DOHH2 (cell line): ENCODE results near the gene UNC13D.

ENCODE experiments used
- H3F3A ChIP-seq: fragments of 200-600 bp; sonication (generic), shearing (Covaris generic); 2 replicates; pipeline ENCODE4 v1.6.0; 2016; ENCODE audit warnings: antibody characterized with exemption, mild to moderate bottlenecking; ENCODE audit not compliant: control insufficient read depth, insufficient read depth
- H3K27ac ChIP-seq: fragments of 200-600 bp; sonication (generic); 2 replicates; pipeline ENCODE4 v1.5.1; 2014; ENCODE audit warnings: low read depth, mild to moderate bottlenecking, low read length, moderate library complexity
- H3K27me3 ChIP-seq: fragments of 200-600 bp; sonication (generic); 2 replicates; pipeline ENCODE4 v1.6.1; 2014; ENCODE audit warnings: mild to moderate bottlenecking, low read length, mixed read lengths; ENCODE audit not compliant: control insufficient read depth
- H3K36me3 ChIP-seq: fragments of 200-600 bp; sonication (generic); 2 replicates; pipeline ENCODE4 v1.6.1; 2014; ENCODE audit warnings: mild to moderate bottlenecking, low read length, moderate library complexity, mixed read lengths; ENCODE audit not compliant: control insufficient read depth
- H3K4me1 ChIP-seq: fragments of 200-600 bp; sonication (generic); 2 replicates; pipeline ENCODE4 v1.6.1; 2014; ENCODE audit warnings: mild to moderate bottlenecking, low read length, mixed read lengths; ENCODE audit not compliant: control insufficient read depth
- H3K4me2 ChIP-seq: fragments of 200-600 bp; sonication (generic); 2 replicates; pipeline ENCODE4 v1.6.0; 2014; ENCODE audit warnings: mild to moderate bottlenecking, low read length, moderate library complexity
- H3K4me3 ChIP-seq: fragments of 200-600 bp; sonication (generic); 2 replicates; pipeline ENCODE4 v1.5.1; 2014; ENCODE audit warnings: mild to moderate bottlenecking, low read length, mixed read lengths
- H3K79me2 ChIP-seq: fragments of 200-600 bp; sonication (generic); 2 replicates; pipeline ENCODE4 v1.6.1; 2014; ENCODE audit warnings: mild to moderate bottlenecking, low read length, mixed read lengths; ENCODE audit not compliant: control insufficient read depth
- H3K9me2 ChIP-seq: fragments of 200-600 bp; sonication (generic); replicated peaks from 2 replicates; pipeline ENCODE4 v1.6.1; 2014; ENCODE audit warnings: mild to moderate bottlenecking, low read length, mixed read lengths; ENCODE audit not compliant: control insufficient read depth
- H3K9me3 ChIP-seq: fragments of 200-600 bp; sonication (generic); 2 replicates; pipeline ENCODE4 v1.6.1; 2014; ENCODE audit warnings: antibody characterized with exemption, low read length, mixed read lengths; ENCODE audit not compliant: control insufficient read depth, insufficient read depth
- H4K20me1 ChIP-seq: fragments of 200-600 bp; sonication (generic); 2 replicates; pipeline ENCODE4 v1.6.0; 2014; ENCODE audit warnings: low read depth, mild to moderate bottlenecking, antibody characterized with exemption, low read length, moderate library complexity; ENCODE audit not compliant: control insufficient read depth, insufficient read depth
- EZH2phosphoT487 ChIP-seq: fragments of 200-600 bp; sonication (generic); IDR thresholded peaks from 2 replicates; pipeline ENCODE4 v1.6.1; 2017; ENCODE audit warnings: borderline replicate concordance, mild to moderate bottlenecking, antibody characterized with exemption, low read length, moderate library complexity, mixed read lengths
- TF ChIP-seq, protein P1 (sequence below): fragments of 200-600 bp; sonication (generic); IDR thresholded peaks from one replicate; pipeline ENCODE4 v1.5.1; 2014; ENCODE audit warnings: antibody characterized with exemption, mild to moderate bottlenecking, low read depth, low read length; ENCODE audit not compliant: poor library complexity, severe bottlenecking

The UNC13D gene

DNA sequence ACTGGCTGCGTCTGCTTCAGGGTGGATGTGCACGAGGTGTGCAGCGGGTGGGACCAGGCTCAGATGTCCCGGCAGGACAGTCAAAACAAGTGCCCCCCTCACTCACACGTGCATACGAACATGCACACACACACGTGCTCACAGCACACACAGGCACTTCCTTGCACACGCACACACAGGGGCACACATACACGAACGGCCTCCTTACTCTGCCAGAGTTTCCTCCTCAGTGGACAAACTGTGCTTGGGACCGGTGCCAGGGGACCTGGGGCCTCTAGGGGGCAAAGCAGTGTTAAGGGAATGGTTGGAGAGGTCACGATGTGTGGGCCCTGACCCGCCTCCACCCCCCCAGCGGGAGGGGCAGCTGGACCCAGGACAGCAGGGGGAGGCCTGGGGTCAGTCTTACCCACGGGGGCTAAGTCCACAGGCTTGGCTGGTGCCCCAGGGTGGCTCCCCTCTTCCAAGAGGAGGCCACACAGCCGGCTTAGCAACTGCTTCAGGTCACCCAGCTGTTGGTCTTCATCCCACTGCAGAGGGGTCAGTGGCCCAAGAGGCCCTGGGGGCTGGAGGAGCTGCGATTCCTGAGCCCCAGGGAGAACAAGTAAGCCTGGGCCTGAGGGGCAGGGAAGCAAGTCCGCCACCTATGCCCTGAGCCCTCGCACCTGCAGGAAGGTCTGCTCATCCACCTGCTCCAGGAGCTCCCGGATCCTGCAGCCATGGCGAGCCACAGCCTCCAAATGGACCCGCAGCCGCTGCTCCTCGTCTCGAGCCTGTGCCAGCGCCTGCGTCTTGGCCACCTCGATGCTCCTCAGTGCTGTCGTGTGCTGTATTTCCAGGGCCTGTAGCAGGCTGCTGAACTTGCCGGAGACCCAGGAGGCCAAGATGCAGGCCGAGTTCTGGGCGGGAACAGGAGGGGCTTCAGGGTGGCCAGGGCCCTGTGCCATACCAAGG, 47.7 kb upstream of the UNC13D start:
- Histone ChIP-seq H3K4me2 (no peak overlapping the region), H3K36me3 (peaks cover 44% of the 10 kb centered on the region)

DNA sequence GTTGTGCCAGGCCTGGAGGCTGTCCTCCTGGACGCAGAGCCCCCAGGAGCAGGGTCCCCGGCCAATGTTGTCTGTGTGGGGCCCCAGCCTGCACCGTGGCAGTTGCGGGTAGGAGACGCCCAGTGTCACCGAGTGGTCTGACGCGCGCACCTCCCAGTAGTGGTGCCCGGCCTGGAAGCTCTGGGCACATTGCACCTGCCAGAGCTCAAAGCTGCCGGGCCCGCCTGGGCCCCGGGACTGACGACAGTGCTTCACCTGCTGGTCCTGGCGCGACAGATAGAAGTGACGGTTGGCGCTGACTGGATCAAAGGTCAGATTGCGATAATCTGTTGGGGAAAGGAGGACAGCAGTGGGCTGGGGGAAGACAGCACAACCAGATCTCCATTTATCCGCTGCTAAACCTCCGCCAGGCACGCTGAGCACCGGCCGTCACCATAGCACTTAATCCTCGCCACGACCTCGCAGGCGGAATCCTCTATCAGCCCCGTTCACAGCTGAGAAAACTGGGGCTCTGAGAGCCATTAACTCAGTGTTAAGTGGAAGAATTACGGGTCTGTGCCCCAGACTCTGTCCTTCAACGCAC, 46.9 kb upstream of the UNC13D start:
- H4K20me1 ChIP-seq = no peaks in the 10 kb centered on the region
- no peak overlapping the region for H3K27ac ChIP-seq
- peaks cover 44% of the 10 kb centered on the region for H3K36me3 ChIP-seq

More for the DNA sequence above, 47.7 kb upstream of the UNC13D start:
- no peak overlapping the region for H3K27ac ChIP-seq
- H3K27me3 ChIP-seq = no peaks in the 10 kb centered on the region
- H3K9me2 ChIP-seq = no peaks in the 10 kb centered on the region
- H3K79me2 ChIP-seq = peaks cover 38% of the 10 kb centered on the region
- H3K9me3 ChIP-seq = no peaks in the 10 kb centered on the region
- TF ChIP-seq EZH2phosphoT487 = no peak
- TF ChIP-seq, protein P1, sequence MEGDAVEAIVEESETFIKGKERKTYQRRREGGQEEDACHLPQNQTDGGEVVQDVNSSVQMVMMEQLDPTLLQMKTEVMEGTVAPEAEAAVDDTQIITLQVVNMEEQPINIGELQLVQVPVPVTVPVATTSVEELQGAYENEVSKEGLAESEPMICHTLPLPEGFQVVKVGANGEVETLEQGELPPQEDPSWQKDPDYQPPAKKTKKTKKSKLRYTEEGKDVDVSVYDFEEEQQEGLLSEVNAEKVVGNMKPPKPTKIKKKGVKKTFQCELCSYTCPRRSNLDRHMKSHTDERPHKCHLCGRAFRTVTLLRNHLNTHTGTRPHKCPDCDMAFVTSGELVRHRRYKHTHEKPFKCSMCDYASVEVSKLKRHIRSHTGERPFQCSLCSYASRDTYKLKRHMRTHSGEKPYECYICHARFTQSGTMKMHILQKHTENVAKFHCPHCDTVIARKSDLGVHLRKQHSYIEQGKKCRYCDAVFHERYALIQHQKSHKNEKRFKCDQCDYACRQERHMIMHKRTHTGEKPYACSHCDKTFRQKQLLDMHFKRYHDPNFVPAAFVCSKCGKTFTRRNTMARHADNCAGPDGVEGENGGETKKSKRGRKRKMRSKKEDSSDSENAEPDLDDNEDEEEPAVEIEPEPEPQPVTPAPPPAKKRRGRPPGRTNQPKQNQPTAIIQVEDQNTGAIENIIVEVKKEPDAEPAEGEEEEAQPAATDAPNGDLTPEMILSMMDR = no peak
- peaks cover 13% of the 10 kb centered on the region for H3K4me1 ChIP-seq
- peaks cover 5% of the 10 kb centered on the region; the same call in 1 of the 2 replicates for H3F3A ChIP-seq
- no peak overlapping the region for H3K4me3 ChIP-seq
- H4K20me1 ChIP-seq = no peaks in the 10 kb centered on the region

DNA sequence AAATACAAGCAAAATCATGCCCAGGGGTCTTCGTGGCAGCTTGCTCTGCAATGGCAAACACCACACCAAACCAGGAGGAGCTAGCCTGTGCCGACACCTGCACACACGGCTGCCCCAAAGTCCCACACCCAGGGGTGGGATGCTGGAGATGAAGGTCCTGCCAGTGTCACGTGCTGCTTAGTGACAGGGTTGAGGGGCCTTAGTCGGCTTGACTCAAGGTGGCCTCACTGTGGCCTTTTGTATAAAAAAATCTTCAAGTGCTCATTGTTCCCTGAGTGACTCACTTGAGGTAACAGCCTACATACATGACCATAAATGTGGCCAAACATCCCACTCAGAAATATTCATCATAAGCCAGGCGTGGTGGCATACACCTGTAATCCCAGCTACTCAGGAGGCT, 45.2 kb upstream of the UNC13D start:
- H3K27me3 ChIP-seq = no peaks in the 10 kb centered on the region
- H3K9me3 ChIP-seq = no peaks in the 10 kb centered on the region
- TF ChIP-seq EZH2phosphoT487 = no peak
- TF ChIP-seq, protein P1 = no peak
- no peaks in the 10 kb centered on the region for H3K9me2 ChIP-seq
- H3K4me3 ChIP-seq = no peak overlapping the region
- H3K27ac ChIP-seq = no peak overlapping the region
- no peaks in the 10 kb centered on the region for H4K20me1 ChIP-seq
- H3F3A ChIP-seq = peaks cover 5% of the 10 kb centered on the region; the same call in 1 of the 2 replicates
- H3K4me1 ChIP-seq = peaks cover 3% of the 10 kb centered on the region; the same call in 1 of the 2 replicates
- peaks cover 17% of the 10 kb centered on the region for H3K79me2 ChIP-seq
- H3K4me2 ChIP-seq = no peak overlapping the region
- H3K36me3 ChIP-seq = peaks cover 37% of the 10 kb centered on the region

More for the DNA sequence above, 46.9 kb upstream of the UNC13D start:
- Histone ChIP-seq H3K4me1 (peaks cover 13% of the 10 kb centered on the region), H3K79me2 (peaks cover 33% of the 10 kb centered on the region), H3F3A (peaks cover 5% of the 10 kb centered on the region; the same call in 1 of the 2 replicates), H3K4me2 (no peak overlapping the region), H3K4me3 (no peak overlapping the region), H3K9me3 (no peaks in the 10 kb centered on the region), H3K27me3 (no peaks in the 10 kb centered on the region), H3K9me2 (no peaks in the 10 kb centered on the region)
- no peak for TF ChIP-seq EZH2phosphoT487
- TF ChIP-seq, protein P1 = no peak
